Measurements from ENCODE around the gene ZNF260.

- TF ChIP-seq, protein P1, sequence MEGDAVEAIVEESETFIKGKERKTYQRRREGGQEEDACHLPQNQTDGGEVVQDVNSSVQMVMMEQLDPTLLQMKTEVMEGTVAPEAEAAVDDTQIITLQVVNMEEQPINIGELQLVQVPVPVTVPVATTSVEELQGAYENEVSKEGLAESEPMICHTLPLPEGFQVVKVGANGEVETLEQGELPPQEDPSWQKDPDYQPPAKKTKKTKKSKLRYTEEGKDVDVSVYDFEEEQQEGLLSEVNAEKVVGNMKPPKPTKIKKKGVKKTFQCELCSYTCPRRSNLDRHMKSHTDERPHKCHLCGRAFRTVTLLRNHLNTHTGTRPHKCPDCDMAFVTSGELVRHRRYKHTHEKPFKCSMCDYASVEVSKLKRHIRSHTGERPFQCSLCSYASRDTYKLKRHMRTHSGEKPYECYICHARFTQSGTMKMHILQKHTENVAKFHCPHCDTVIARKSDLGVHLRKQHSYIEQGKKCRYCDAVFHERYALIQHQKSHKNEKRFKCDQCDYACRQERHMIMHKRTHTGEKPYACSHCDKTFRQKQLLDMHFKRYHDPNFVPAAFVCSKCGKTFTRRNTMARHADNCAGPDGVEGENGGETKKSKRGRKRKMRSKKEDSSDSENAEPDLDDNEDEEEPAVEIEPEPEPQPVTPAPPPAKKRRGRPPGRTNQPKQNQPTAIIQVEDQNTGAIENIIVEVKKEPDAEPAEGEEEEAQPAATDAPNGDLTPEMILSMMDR (IDR thresholded peaks at IDR 0.05): no peak
- no peak for TF ChIP-seq EZH2 (IDR thresholded peaks at IDR 0.05)
Observed at GRCh38 chr19:36528194-36528920, at the start of gene ZNF260.

All from neural progenitor cell (in vitro differentiated cells).